CD14-positive monocyte (primary cell): ENCODE data around the gene ADCY7. TPM values are rescaled to one million over a fixed set of nuclear protein-coding genes. Genes with fewer than 3 reads are reported as not detected.

Experiments
- DNase-seq, 3 donors: peaks; one replicate each; pipeline ENCODE4 v3.0.0-alpha.2; 2011 to 2022
- H2AFZ ChIP-seq: 2 replicates; pipeline ENCODE4 v1.6.0; 2012; ENCODE audit warnings: mild to moderate bottlenecking, low read depth, low read length, inconsistent platforms; ENCODE audit not compliant: insufficient read depth, poor library complexity, severe bottlenecking
- H3K27ac ChIP-seq, 2 donors: 1 replicate in 1 of 2; 2 replicates in 1 of 2; pipeline ENCODE4 v1.5.1; 2012 to 2013; ENCODE audit warnings: low read length in 2 of 2, control low read depth in 1 of 2, inconsistent platforms in 1 of 2, low read depth in 1 of 2, mild to moderate bottlenecking in 1 of 2
- H3K27me3 ChIP-seq, 2 donors: one replicate each; pipeline versions ENCODE4 v1.6.0 to v1.6.1; 2011 to 2013; ENCODE audit warnings: low read length in 2 of 2; ENCODE audit not compliant: control insufficient read depth in 2 of 2, insufficient read depth in 2 of 2
- H3K36me3 ChIP-seq, 2 donors: replicated peaks in 1 of 2; 1 replicate in 1 of 2; 2 replicates in 1 of 2; pipeline versions ENCODE4 v1.5.1 to v1.6.1; 2012 to 2013; ENCODE audit warnings: low read length in 2 of 2, control low read depth in 1 of 2, inconsistent platforms in 1 of 2, mild to moderate bottlenecking in 1 of 2; ENCODE audit not compliant: insufficient read depth in 2 of 2, control insufficient read depth in 1 of 2
- H3K4me1 ChIP-seq, 2 donors: 1 replicate in 1 of 2; 2 replicates in 1 of 2; pipeline versions ENCODE4 v1.5.1 to v1.6.1; 2012 to 2013; ENCODE audit warnings: low read length in 2 of 2, control low read depth in 1 of 2, inconsistent platforms in 1 of 2, mild to moderate bottlenecking in 1 of 2, moderate library complexity in 1 of 2; ENCODE audit not compliant: insufficient read depth in 2 of 2, control insufficient read depth in 1 of 2
- H3K4me2 ChIP-seq: replicated peaks from 2 replicates; pipeline ENCODE3; 2012; ENCODE audit warnings: low read length, moderate library complexity, mild to moderate bottlenecking; ENCODE audit not compliant: poor library complexity, severe bottlenecking; ENCODE audit errors: extremely low read depth
- H3K4me3 ChIP-seq, 3 experiments: fragments of 200-600 bp in 1 of 3; sonication (generic) in 1 of 3; replicated peaks in 1 of 3; 1 replicate in 2 of 3; 2 replicates in 1 of 3; pipeline ENCODE4 v1.5.1; 2011 to 2013; ENCODE audit warnings: low read length in 3 of 3, mild to moderate bottlenecking in 3 of 3, control low read depth in 2 of 3, low read depth in 2 of 3, inconsistent platforms in 1 of 3, moderate library complexity in 1 of 3
- H3K79me2 ChIP-seq: 2 replicates; pipeline ENCODE4 v1.6.0; 2012; ENCODE audit warnings: mild to moderate bottlenecking, control low read depth, inconsistent platforms, low read length, moderate library complexity; ENCODE audit not compliant: insufficient read depth
- H3K9ac ChIP-seq: 2 replicates; pipeline ENCODE4 v1.6.0; 2017; ENCODE audit warnings: low read length, mild to moderate bottlenecking; ENCODE audit not compliant: insufficient read depth, poor library complexity, severe bottlenecking
- H3K9me3 ChIP-seq, 2 donors: replicated peaks in 1 of 2; 1 replicate in 1 of 2; 2 replicates in 1 of 2; pipeline versions ENCODE4 v1.5.1 to v1.6.1; 2012 to 2013; ENCODE audit warnings: low read length in 2 of 2, control low read depth in 1 of 2; ENCODE audit not compliant: control insufficient read depth in 1 of 2, insufficient read depth in 1 of 2
- H4K20me1 ChIP-seq: 2 replicates; pipeline ENCODE4 v1.6.0; 2012; ENCODE audit warnings: mild to moderate bottlenecking, low read length, control low read depth, moderate library complexity; ENCODE audit not compliant: insufficient read depth
- H3K27ac Mint-ChIP-seq, 7 donors: one replicate each; pipeline ENCODE4 v1.8.0; 2020; ENCODE audit warnings: mild to moderate bottlenecking in 7 of 7, mixed read lengths in 7 of 7, moderate library complexity in 6 of 7, inconsistent platforms in 2 of 7
- H3K27me3 Mint-ChIP-seq, 3 donors: one replicate each; pipeline ENCODE4 v1.8.0; 2021 to 2022; ENCODE audit warnings: low read depth in 3 of 3, mild to moderate bottlenecking in 3 of 3, mixed read lengths in 3 of 3, moderate library complexity in 3 of 3, inconsistent platforms in 1 of 3
- H3K36me3 Mint-ChIP-seq, 2 donors: one replicate each; pipeline ENCODE4 v1.8.0; 2020; ENCODE audit warnings: mixed read lengths in 2 of 2, inconsistent platforms in 1 of 2, mild to moderate bottlenecking in 1 of 2
- H3K4me1 Mint-ChIP-seq: one replicate; pipeline ENCODE4 v1.8.0; 2020; ENCODE audit warnings: mild to moderate bottlenecking, mixed read lengths
- H3K4me3 Mint-ChIP-seq, 2 donors: one replicate each; pipeline ENCODE4 v1.8.0; 2020; ENCODE audit warnings: mild to moderate bottlenecking in 2 of 2, mixed read lengths in 2 of 2, moderate library complexity in 1 of 2
- H3K9me3 Mint-ChIP-seq, 7 donors: one replicate each; pipeline ENCODE4 v1.8.0; 2020 to 2022; ENCODE audit warnings: mixed read lengths in 7 of 7, mild to moderate bottlenecking in 6 of 7, moderate library complexity in 6 of 7, inconsistent platforms in 2 of 7
- CTCF ChIP-seq: fragments of 200-600 bp; IDR thresholded peaks from one replicate; pipeline ENCODE4 v1.8.0; 2022; ENCODE audit warnings: antibody characterized with exemption, mild to moderate bottlenecking
- WGBS: methylation state at CpG from one replicate; pipeline ENCODE4 v1.1.5; 2013; ENCODE audit warnings: missing lambda C conversion rate; ENCODE audit not compliant: insufficient coverage; 5-methylcytosine and 5-hydroxymethylcytosine counted together
- intact Hi-C, 2 donors: fragments of 100-400 bp; cut with micrococcal nuclease; formaldehyde crosslinking; loops; one replicate each; pipeline versions ENCODE4 v1.15.0 to v1.15.1; 2023
- polyA plus RNA-seq, 3 donors: library from polyadenylated mRNA; depleted of rRNA in 1 of 3; unstranded in 2 of 3; stranded (reverse) in 1 of 3; fragments of 300-500 nt in 2 of 3; fragments of >200 nt in 1 of 3; fragmentation: Illumina TruSeq in 2 of 3; gene quantifications; 1 replicate in 2 of 3; 2 replicates in 1 of 3; pipeline ENCODE4 v1.2.3, GENCODE V29; 2012 to 2021

ADCY7 gene
- polyA plus RNA-seq, 3 donors = 53.1 to 230 (median 91.5) TPM

GRCh38 chr16:50279504-50279865, 13.1 kb downstream of the ADCY7 start:
- Histone ChIP-seq H2AFZ (no peak overlapping the region), H3K4me2 (peak overlapping the region; percentile 97), H4K20me1 (peaks cover 39% of the 10 kb centered on the region), H3K4me1 (peaks cover 99% of the 10 kb centered on the region in 2 donors), H3K79me2 (peaks cover 98% of the 10 kb centered on the region), H3K9me3 (no peaks in the 10 kb centered on the region), H3K27me3 (no peaks in the 10 kb centered on the region), H3K4me3 (peak overlapping the region; percentile 52 to 86 (median 55)), H3K36me3 (no peaks in the 10 kb centered on the region), H3K27ac (peak overlapping the region; percentile 93 to 97), H3K9ac (peak overlapping the region; percentile 69)
- no peak for TF ChIP-seq CTCF
- Mint-ChIP-seq H3K9me3 (peaks cover 0 to 4% (median 0%) of the 10 kb centered on the region in 7 donors), H3K27ac (peak overlapping the region; percentile 98 to 100 (median 100)), H3K27me3 (no peaks in the 10 kb centered on the region), H3K4me1 (peaks cover 90% of the 10 kb centered on the region), H3K36me3 (peaks cover 11 to 55% of the 10 kb centered on the region in 2 donors), H3K4me3 (peak overlapping the region; percentile 74 to 90)
- 9% methylated on average over 2 of the region's 2 CpGs for WGBS
- no peak for DNase-seq
- intact Hi-C loops = loop anchor here (1.0 to 10.0 kb wide), 4 partner anchors 12 to 463 kb away; partner anchors contain the start of genes CYLD (in 1 of the 2) and NOD2 (in 1 of the 2)

- H3K27me3 ChIP-seq = no peaks in the 10 kb centered on the region
- Mint-ChIP-seq H3K27ac (peak overlapping the region; percentile 98 to 100 (median 100)), H3K36me3 (peaks cover 13 to 60% of the 10 kb centered on the region in 2 donors), H3K9me3 (peaks cover 0 to 4% (median 0%) of the 10 kb centered on the region in 7 donors), H3K27me3 (no peaks in the 10 kb centered on the region), H3K4me1 (peaks cover 96% of the 10 kb centered on the region), H3K4me3 (peak overlapping the region; percentile 74 to 90)
- H2AFZ ChIP-seq = no peak overlapping the region
- peaks cover 52% of the 10 kb centered on the region for H4K20me1 ChIP-seq
- no peak for TF ChIP-seq CTCF
- WGBS = 60% methylated on average over 5 of the region's 5 CpGs
- H3K36me3 ChIP-seq = peaks cover 5 to 9% of the 10 kb centered on the region in 2 donors
- DNase-seq = no peak
- H3K9ac ChIP-seq = peak overlapping the region; percentile 69
- intact Hi-C loops = loop anchor here in 1 of 2 donors (5.0 kb wide), 1 partner anchor 34 kb away; no protein-coding TSS in a partner anchor
- H3K27ac ChIP-seq = peak overlapping the region; percentile 86 to 97
- peak overlapping the region; percentile 97 for H3K4me2 ChIP-seq
- H3K79me2 ChIP-seq = peaks cover 98% of the 10 kb centered on the region
- H3K9me3 ChIP-seq = no peaks in the 10 kb centered on the region
- H3K4me3 ChIP-seq = peak overlapping the region; percentile 41 to 86 (median 55)
- peaks cover 99% of the 10 kb centered on the region in 2 donors for H3K4me1 ChIP-seq
These were observed 14.6 kb downstream of the ADCY7 start for GRCh38 chr16:50280932-50281331.
